ENCODE data around the gene PRKCH. TPM values are rescaled to one million over a fixed set of nuclear protein-coding genes. Genes with fewer than 3 reads are reported as not detected.

PRKCH gene
- total and polyA plus RNA-seq, 9 of the 15 experiments (the other 6 are each of a cell fraction or from before 2014, with no cell fraction given), result 0.61 to 4.4 (median 4.0) TPM

GRCh38 chr14:61562321-61563161, 241.2 kb downstream of the PRKCH start (continued):
- TF ChIP-seq VEZF1 (CRISPR knock-in tag; IDR thresholded peaks at IDR 0.05), result peak; percentile 52
- TF ChIP-seq SMARCE1 (IDR thresholded peaks at IDR 0.05), result peak; percentile 79
- no peak for TF ChIP-seq EGR1 (conservative IDR thresholded peaks at IDR 0.05)
- peak; percentile 32; the same call in 1 of the 2 replicates for TF ChIP-seq HDAC2 (IDR thresholded peaks at IDR 0.05)
- TF ChIP-seq ZBTB7A (IDR thresholded peaks at IDR 0.05; ENCODE audit: borderline replicate concordance, control insufficient read depth, low read depth, low read length), result no peak
- TF ChIP-seq AFF1 (IDR thresholded peaks at IDR 0.05; ENCODE audit: low read depth in 1 of 2, partially characterized antibody in 2 of 2), result no peak
- peak; percentile 61; the same call in 1 of the 2 replicates for TF ChIP-seq JUN (IDR thresholded peaks at IDR 0.05; ENCODE audit: borderline replicate concordance, low read depth, low read length)
- no peak for TF ChIP-seq JUN (CRISPR knock-in tag; IDR thresholded peaks at IDR 0.05; ENCODE audit: borderline replicate concordance)
- TF ChIP-seq REST (IDR thresholded peaks at IDR 0.05; ENCODE audit: borderline replicate concordance), result no peak
- no peak for TF ChIP-seq REST (CRISPR knock-in tag; IDR thresholded peaks at IDR 0.05; ENCODE audit: low read depth)
- TF ChIP-seq ILF3 (IDR thresholded peaks at IDR 0.05; ENCODE audit: borderline replicate concordance), result no peak
- TF ChIP-seq SMARCA4 (IDR thresholded peaks at IDR 0.05), result peak; percentile 78
- no peak for TF ChIP-seq SAP30 (IDR thresholded peaks at IDR 0.05; ENCODE audit: borderline replicate concordance, insufficient read depth, low read depth, low read length, poor library complexity, severe bottlenecking)
